ENCODE data around the gene S100A10.

Gene S100A10

GRCh38 chr1:151964510-151964909 is 29.1 kb downstream of the S100A10 start:
- DNase-seq (ENCODE audit: low read depth, low spot score), result no peak

DNA sequence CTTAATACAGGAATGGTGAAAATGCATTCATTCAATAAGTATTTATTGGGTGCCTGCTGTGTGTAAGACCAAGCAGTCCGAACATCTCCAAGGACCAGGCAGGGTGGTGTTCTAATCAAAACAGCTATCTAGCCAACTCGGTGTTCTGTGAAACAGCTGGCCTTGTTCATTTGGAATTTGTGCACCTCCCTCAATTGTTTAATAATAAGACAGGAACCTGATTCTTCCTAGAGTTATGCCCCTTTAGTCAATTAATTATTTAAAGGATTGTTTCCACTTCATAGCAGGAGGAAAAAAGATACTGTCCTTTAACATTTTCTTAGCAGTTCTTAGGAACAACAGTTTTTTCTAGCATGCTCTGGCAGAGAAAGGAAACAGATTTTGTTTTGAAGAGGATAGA is 30.4 kb downstream of the S100A10 start:
- DNase-seq (ENCODE audit: low read depth, low spot score), result no peak

GRCh38 chr1:151961833-151962232 is 31.8 kb downstream of the S100A10 start:
- DNase-seq (ENCODE audit: low read depth, low spot score), result no peak

GRCh38 chr1:151960780-151961513 is 32.7 kb downstream of the S100A10 start:
- DNase-seq (ENCODE audit: low read depth, low spot score), result no peak

GRCh38 chr1:151958959-151959358 is 34.7 kb downstream of the S100A10 start:
- no peak for DNase-seq (ENCODE audit: low read depth, low spot score)

GRCh38 chr1:151956957-151957497 is 36.6 kb downstream of the S100A10 start:
- no peak for DNase-seq (ENCODE audit: low read depth, low spot score)

- DNase-seq (ENCODE audit: low read depth, low spot score), result no peak
Measured at GRCh38 chr1:151953409-151954094, 40.1 kb downstream of the S100A10 start.

- no peak for DNase-seq (ENCODE audit: low read depth, low spot score)
Measured at GRCh38 chr1:151952811-151953210, 40.8 kb downstream of the S100A10 start.

DNA sequence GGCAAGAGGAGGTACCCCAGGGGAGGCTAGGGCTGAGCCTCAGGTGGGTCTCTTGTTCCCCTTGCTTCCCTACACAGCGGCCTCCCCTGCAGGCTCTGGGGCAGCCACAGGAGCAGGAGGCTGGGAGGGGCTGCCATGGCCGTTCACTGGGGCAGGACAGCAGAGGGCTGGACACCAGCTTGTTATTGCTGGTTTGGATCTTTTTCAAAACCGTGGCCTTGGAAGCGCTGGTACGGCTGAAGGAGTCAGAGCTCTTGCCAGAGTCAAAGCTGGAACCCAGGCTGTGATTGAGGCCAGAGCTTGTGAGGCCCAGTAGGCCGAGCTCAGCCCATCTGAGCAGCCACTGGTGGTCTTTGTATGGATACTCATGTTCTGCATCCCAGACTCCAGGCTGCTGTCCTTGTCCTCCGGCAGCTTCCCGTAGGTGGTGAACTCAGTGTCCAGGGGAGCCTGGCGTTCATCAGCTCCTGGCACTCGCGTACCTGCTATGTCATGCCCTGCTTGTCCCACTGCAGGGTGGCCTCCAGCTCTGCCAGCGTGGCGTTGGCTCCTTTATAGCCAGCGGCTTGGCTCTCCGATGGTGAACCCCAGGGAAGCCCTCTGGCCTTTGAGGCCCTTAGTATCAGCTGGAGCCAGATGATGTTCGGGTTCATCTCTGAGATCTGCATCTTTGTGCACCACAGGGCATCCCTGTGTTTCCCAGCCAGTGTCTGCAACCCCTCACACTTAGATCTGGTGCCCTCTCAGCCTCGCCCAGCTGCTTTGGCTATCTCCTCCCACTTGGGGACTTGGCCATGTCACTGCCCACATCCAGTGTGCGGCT is 44.1 kb downstream of the S100A10 start:
- DNase-seq (ENCODE audit: low read depth, low spot score), result no peak

DNA sequence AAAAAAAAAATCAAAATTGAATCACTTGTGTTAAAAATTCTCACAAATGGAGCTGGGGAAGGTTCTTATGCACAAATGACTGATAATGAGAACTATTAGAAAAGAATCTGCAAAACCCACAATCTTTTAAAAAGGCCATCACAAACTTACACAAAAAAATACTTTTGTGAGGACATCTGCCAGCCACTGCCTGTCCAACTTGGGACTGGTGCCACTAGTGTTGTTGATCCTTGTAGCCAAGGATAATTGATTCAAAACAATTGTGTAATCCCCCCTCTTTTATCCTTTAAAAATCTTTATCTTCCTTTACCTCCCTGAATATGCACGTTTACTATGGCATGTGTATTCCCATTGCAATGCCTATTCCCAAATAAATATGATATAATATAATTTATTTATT is 45.2 kb downstream of the S100A10 start:
- no peak for DNase-seq (ENCODE audit: low read depth, low spot score)

DNA sequence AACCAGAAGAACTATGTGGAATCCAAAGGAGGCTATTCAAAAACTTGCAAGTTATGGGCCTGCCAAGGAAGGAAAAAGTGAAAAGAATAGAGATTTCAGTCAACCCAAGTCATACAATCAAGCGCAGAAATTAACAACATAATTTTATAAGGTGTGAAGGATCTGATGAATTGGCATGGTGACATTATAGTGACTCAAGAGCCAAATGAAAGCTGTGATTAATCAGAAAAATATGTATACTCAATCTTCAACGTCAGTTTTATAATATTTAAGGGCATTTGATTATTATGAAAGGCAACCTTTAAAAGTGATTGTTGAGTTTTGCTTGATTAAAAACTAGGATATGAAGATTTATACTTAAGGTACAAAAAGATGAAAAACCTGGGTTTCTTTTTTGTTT is 46.5 kb downstream of the S100A10 start:
- no peak for DNase-seq (ENCODE audit: low read depth, low spot score)

GRCh38 chr1:151945725-151946722 is 47.6 kb downstream of the S100A10 start:
- DNase-seq (ENCODE audit: low read depth, low spot score), result peak; percentile 72

GRCh38 chr1:151944857-151945575 is 48.6 kb downstream of the S100A10 start:
- DNase-seq (ENCODE audit: low read depth, low spot score), result no peak

DNA sequence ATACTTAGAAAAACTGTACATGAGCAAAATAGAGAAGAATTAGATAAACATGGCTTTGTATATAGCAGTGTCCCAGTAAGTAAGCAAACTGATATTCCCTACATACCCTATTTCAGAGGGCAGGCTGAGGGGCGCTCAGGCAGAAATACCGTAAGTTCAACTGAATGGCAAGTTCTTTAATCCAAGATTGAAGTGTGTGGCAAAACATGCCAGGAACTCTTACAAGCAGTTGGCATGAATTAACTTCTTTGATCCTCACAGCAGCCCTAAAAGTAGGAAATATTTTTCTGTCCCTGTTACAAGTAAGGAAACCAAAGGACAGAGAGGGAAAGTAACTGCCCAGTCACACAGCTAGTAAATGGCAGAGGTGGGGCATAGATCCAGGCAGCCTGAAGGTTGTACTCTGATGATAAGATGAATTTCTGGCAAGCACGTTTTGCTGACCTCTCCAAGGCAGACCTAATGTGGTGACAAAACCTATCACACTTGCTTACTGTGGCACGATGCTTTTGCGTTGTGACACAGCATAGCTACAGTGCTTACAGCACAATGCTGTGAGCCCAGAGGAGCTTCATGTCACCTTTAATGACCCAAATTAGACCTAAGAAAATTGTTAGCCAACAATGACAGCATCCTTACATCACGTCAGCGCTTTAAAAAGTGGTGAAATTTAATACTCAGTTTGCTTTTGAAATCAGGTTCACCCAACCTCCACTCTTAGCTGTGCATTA is 49.4 kb downstream of the S100A10 start:
- DNase-seq (ENCODE audit: low read depth, low spot score), result no peak

- DNase-seq (ENCODE audit: low read depth, low spot score), result no peak
Measured at GRCh38 chr1:151943591-151943990, 50.1 kb downstream of the S100A10 start.

DNA sequence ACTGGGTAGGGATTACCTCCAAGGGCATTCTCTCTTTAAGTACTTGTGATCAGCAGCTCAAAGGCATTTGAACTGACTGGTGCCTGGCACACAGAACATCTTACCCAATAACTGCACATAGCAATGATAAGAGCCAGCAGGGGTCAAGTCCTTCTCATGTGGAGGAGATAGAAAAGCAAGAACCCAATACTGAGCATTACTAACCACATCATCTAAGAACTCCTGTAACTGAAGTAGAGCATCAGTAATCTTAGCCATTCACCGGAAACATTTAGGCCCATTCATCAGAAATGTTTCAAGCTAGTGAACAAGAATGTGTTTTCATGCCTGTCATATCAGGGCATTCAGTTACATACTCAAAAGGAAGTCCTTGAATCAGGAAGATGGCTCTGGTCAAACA is 50.8 kb downstream of the S100A10 start:
- DNase-seq (ENCODE audit: low read depth, low spot score), result no peak

GRCh38 chr1:151940541-151940940 is 53.1 kb downstream of the S100A10 start:
- DNase-seq (ENCODE audit: low read depth, low spot score), result no peak

DNA sequence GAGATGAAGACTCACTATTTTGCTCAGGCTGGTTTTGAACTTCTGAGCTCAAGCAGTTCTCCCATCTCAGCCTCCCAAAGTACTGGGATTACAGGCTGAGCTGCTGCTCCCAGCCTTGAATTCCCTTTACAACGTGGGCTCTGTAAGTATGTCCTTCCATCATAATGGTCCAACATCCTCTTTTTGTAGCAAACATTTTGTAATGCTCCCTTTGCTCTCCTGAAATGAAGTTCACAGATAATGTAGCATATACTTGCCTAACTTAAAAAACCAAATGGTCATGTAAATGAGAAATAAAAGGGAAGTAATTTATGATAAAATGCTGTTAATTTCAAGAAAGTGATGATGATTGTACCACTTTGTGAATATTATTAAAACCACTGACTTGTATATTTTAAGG is 53.9 kb downstream of the S100A10 start:
- DNase-seq (ENCODE audit: low read depth, low spot score), result no peak

DNA sequence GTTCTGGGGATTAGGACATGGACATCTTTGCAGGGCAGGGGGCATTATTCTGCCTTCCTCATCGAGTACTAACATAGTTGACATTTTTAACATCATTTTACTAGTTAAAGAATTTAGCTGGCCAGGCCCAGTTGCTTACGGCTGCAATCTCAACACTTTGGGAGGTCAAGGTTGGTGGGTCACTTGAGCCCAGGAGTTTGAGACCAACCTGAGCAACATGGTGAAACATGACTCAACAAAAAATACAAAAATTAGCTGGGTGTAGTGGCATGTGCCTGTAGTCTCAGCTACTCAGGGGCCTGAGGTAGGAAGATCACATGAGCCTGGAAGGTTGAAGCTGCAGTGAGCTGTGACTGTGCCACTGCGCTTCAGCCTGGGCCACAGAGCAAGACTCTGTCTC is 54.5 kb downstream of the S100A10 start:
- DNase-seq (ENCODE audit: low read depth, low spot score), result no peak

- DNase-seq (ENCODE audit: low read depth, low spot score), result no peak
Measured at GRCh38 chr1:151936653-151937052, 57.0 kb downstream of the S100A10 start.

Data from iPS DF 19.7 (cell line).